CD4-positive, alpha-beta T cell (primary cell): Measurements from ENCODE around the gene HOXB8. TPM values are rescaled to one million over a fixed set of nuclear protein-coding genes. Genes with fewer than 3 reads are reported as not detected.

Experiments
- ATAC-seq: fragments of 200-7000 bp; cut with Tn5 transposase; one replicate; pipeline ENCODE4 v1.10.0; 2022; ENCODE audit warnings: mild to moderate bottlenecking; ENCODE audit not compliant: poor library complexity
- CTCF ChIA-PET: fragments of 350-600 bp; sonication (Branson Sonifier 250); formaldehyde crosslinking; loops from one replicate; lab custom pipeline; 2021; ENCODE audit warnings: antibody characterized with exemption, inconsistent platforms; lab: Charles Lee
- POLR2A ChIA-PET: fragments of 350-600 bp; sonication (Branson Sonifier 250); formaldehyde crosslinking; loops from one replicate; lab custom pipeline; 2021; ENCODE audit warnings: antibody characterized with exemption, inconsistent platforms; lab: Charles Lee
- DNase-seq, 14 experiments: peaks; one replicate each; pipeline ENCODE4 v3.0.0-alpha.2; 2013 to 2020; ENCODE audit warnings: mixed read lengths in 2 of 14
- H3K27ac ChIP-seq, 2 donors: one replicate each; pipeline versions ENCODE4 v1.5.1 to v1.7.0; 2013; ENCODE audit warnings: low read length in 2 of 2, low read depth in 1 of 2, mild to moderate bottlenecking in 1 of 2
- H3K27me3 ChIP-seq, 2 experiments: 1 replicate in 1 of 2; 2 replicates in 1 of 2; pipeline versions ENCODE4 v1.6.1 to v1.7.0; 2013; ENCODE audit warnings: low read length in 2 of 2, control low read depth in 1 of 2, mild to moderate bottlenecking in 1 of 2, moderate library complexity in 1 of 2; ENCODE audit not compliant: insufficient read depth in 2 of 2, control insufficient read depth in 1 of 2
- H3K36me3 ChIP-seq: one replicate; pipeline ENCODE4 v1.6.1; 2013; ENCODE audit warnings: low read length, control low read depth; ENCODE audit not compliant: insufficient read depth
- H3K4me1 ChIP-seq: one replicate; pipeline ENCODE4 v1.6.1; 2013; ENCODE audit warnings: low read length, control low read depth; ENCODE audit not compliant: insufficient read depth
- H3K4me3 ChIP-seq: one replicate; pipeline ENCODE4 v1.5.1; 2013; ENCODE audit warnings: mild to moderate bottlenecking, low read length, moderate library complexity
- H3K9me3 ChIP-seq, 2 experiments: 1 replicate in 1 of 2; 2 replicates in 1 of 2; pipeline versions ENCODE4 v1.6.1 to v1.7.0; 2013; ENCODE audit warnings: low read length in 2 of 2, mild to moderate bottlenecking in 2 of 2, control low read depth in 1 of 2, moderate library complexity in 1 of 2; ENCODE audit not compliant: control insufficient read depth in 1 of 2, insufficient read depth in 1 of 2
- H3K27ac Mint-ChIP-seq: one replicate; pipeline ENCODE4 v1.8.0; 2020; ENCODE audit warnings: mixed read lengths
- H3K27me3 Mint-ChIP-seq: one replicate; pipeline ENCODE4 v1.8.0; 2021; ENCODE audit warnings: mixed read lengths
- H3K36me3 Mint-ChIP-seq: one replicate; pipeline ENCODE4 v1.8.0; 2021; ENCODE audit warnings: low read depth, mixed read lengths
- H3K4me1 Mint-ChIP-seq: one replicate; pipeline ENCODE4 v1.8.0; 2021; ENCODE audit warnings: low read depth, mixed read lengths
- H3K4me3 Mint-ChIP-seq: one replicate; pipeline ENCODE4 v1.8.0; 2020; ENCODE audit warnings: mild to moderate bottlenecking, mixed read lengths
- H3K9me3 Mint-ChIP-seq: one replicate; pipeline ENCODE4 v1.8.0; 2020; ENCODE audit warnings: mixed read lengths
- CTCF ChIP-seq: fragments of 200-600 bp; IDR thresholded peaks from one replicate; pipeline ENCODE4 v1.8.0; 2022; ENCODE audit warnings: antibody characterized with exemption, mild to moderate bottlenecking
- intact Hi-C, 2 experiments: fragments of 100-400 bp; cut with DNase I in 1 of 2; cut with micrococcal nuclease in 1 of 2; formaldehyde crosslinking; loops; one replicate each; pipeline versions ENCODE4 v1.15.1 to v1.9.0; 2023 to 2025; cut with DNase I, micrococcal nuclease
- total RNA-seq, 174 experiments: library from RNA in 2 of 174; stranded (reverse) in 2 of 174; gene quantifications; one replicate each; pipeline ENCODE4 v1.2.3 and lab custom pipeline; 2021 to 2026

The HOXB8 gene
- total RNA-seq, 2 experiments from 2014 or later: not detected

GRCh38 chr17:48575673-48576478, 39.2 kb downstream of the HOXB8 start:
- Histone ChIP-seq H3K27me3 (peaks cover 23 to 24% of the 10 kb centered on the region in 2 experiments), H3K27ac (no peak overlapping the region), H3K4me3 (no peak overlapping the region), H3K4me1 (peaks cover 44% of the 10 kb centered on the region), H3K36me3 (no peaks in the 10 kb centered on the region), H3K9me3 (peaks cover 0 to 3% of the 10 kb centered on the region in 2 experiments)
- H3K36me3 Mint-ChIP-seq: no peaks in the 10 kb centered on the region
- ATAC-seq (no peak), DNase-seq (no peak)
- no peak for TF ChIP-seq CTCF
- intact Hi-C loops: no loop called here
- no peak overlapping the region for H3K27ac Mint-ChIP-seq
- H3K4me1 Mint-ChIP-seq: peaks cover 40% of the 10 kb centered on the region
- POLR2A ChIA-PET: no interaction called here
- H3K27me3 Mint-ChIP-seq: peaks cover 69% of the 10 kb centered on the region
- H3K9me3 Mint-ChIP-seq: no peaks in the 10 kb centered on the region
- CTCF ChIA-PET: no interaction called here
- H3K4me3 Mint-ChIP-seq: peak overlapping the region; percentile 48

- intact Hi-C loops: no loop called here
- no peak overlapping the region for H3K4me3 ChIP-seq
- POLR2A ChIA-PET: no interaction called here
- no peak overlapping the region for H3K27ac ChIP-seq
- H3K4me3 Mint-ChIP-seq: peak overlapping the region; percentile 23
- H3K4me1 ChIP-seq: peaks cover 38% of the 10 kb centered on the region
- peaks cover 0 to 3% of the 10 kb centered on the region in 2 experiments for H3K9me3 ChIP-seq
- CTCF ChIA-PET: interaction anchor here (1.0 kb wide), 1 partner anchor 223 kb away, joined by 7 read pairs; no protein-coding TSS in a partner anchor
- TF ChIP-seq CTCF: no peak
- no peaks in the 10 kb centered on the region for H3K9me3 Mint-ChIP-seq
- ATAC-seq (no peak), DNase-seq (no peak)
- H3K27me3 ChIP-seq: peaks cover 15 to 17% of the 10 kb centered on the region in 2 experiments
- H3K36me3 ChIP-seq: no peaks in the 10 kb centered on the region
- no peaks in the 10 kb centered on the region for H3K36me3 Mint-ChIP-seq
- peaks cover 62% of the 10 kb centered on the region for H3K27me3 Mint-ChIP-seq
- no peak overlapping the region for H3K27ac Mint-ChIP-seq
- H3K4me1 Mint-ChIP-seq: peaks cover 32% of the 10 kb centered on the region
Measured at GRCh38 chr17:48575066-48575582, 40.0 kb downstream of the HOXB8 start.

- Histone ChIP-seq H3K4me3 (no peak overlapping the region), H3K9me3 (no peaks in the 10 kb centered on the region), H3K27ac (no peak overlapping the region), H3K27me3 (peaks cover 10 to 15% of the 10 kb centered on the region in 2 experiments), H3K4me1 (peaks cover 34% of the 10 kb centered on the region), H3K36me3 (no peaks in the 10 kb centered on the region)
- Mint-ChIP-seq H3K9me3 (no peaks in the 10 kb centered on the region), H3K36me3 (no peaks in the 10 kb centered on the region), H3K27me3 (peaks cover 57% of the 10 kb centered on the region), H3K27ac (no peak overlapping the region), H3K4me1 (peaks cover 27% of the 10 kb centered on the region), H3K4me3 (no peak overlapping the region)
- ATAC-seq (no peak), DNase-seq (no peak)
- intact Hi-C loops: no loop called here
- ChIA-PET POLR2A (no interaction called here), CTCF (interaction anchor here (1.0 kb wide), 1 partner anchor 223 kb away, joined by 7 read pairs; no protein-coding TSS in a partner anchor)
- no peak for TF ChIP-seq CTCF
Measured at GRCh38 chr17:48574505-48575065, 40.5 kb downstream of the HOXB8 start.
